PC-9 (cell line): ENCODE results near the gene PIBF1. TPM values are rescaled to one million over a fixed set of nuclear protein-coding genes. Genes with fewer than 3 reads are reported as not detected.

ENCODE experiments used
- BruUV-seq: library from RNA; stranded (reverse); fragments of 400-500 nt; replicated peaks from 2 replicates; lab custom pipeline; 2021; lab: Mats Ljungman, UMichigan
- CTCF ChIA-PET: fragments of 300-600 bp; sonication (Branson Sonifier 250); formaldehyde crosslinking; loops from one replicate; lab custom pipeline; 2022; ENCODE audit warnings: antibody characterized with exemption; lab: Charles Lee
- POLR2A ChIA-PET: fragments of 300-600 bp; sonication (Branson Sonifier 250); formaldehyde crosslinking; loops from one replicate; lab custom pipeline; 2022; ENCODE audit warnings: antibody characterized with exemption; ENCODE audit not compliant: unreplicated experiment; lab: Charles Lee
- DNase-seq, 2 experiments: peaks; one replicate each; pipeline versions ENCODE4 v3.0.0 to v3.0.0-alpha.2; 2015 to 2022; ENCODE audit warnings: mixed read lengths in 1 of 2
- H2AFZ ChIP-seq: fragments of 200-600 bp; sonication (generic); 2 replicates; pipeline ENCODE4 v1.8.1; 2017; ENCODE audit warnings: antibody characterized with exemption
- H3F3A ChIP-seq: fragments of 200-600 bp; sonication (generic); 2 replicates; pipeline ENCODE4 v1.8.1; 2017; ENCODE audit warnings: antibody characterized with exemption, mild to moderate bottlenecking, low read depth; ENCODE audit not compliant: insufficient read depth
- H3K27ac ChIP-seq: fragments of 200-600 bp; sonication (generic); 2 replicates; pipeline ENCODE4 v1.6.1; 2016; ENCODE audit warnings: mixed run types
- H3K27me3 ChIP-seq: fragments of 200-600 bp; sonication (generic); 2 replicates; pipeline ENCODE4 v1.6.1; 2016; ENCODE audit warnings: low read depth, mixed run types; ENCODE audit not compliant: insufficient read depth
- H3K36me3 ChIP-seq: fragments of 200-600 bp; sonication (generic); 2 replicates; pipeline ENCODE4 v1.6.1; 2016; ENCODE audit warnings: low read depth, mixed run types
- H3K4me1 ChIP-seq: fragments of 200-600 bp; sonication (generic); replicated peaks from 2 replicates; pipeline ENCODE4 v1.6.1; 2016; ENCODE audit warnings: mixed run types; ENCODE audit not compliant: insufficient read depth
- H3K4me2 ChIP-seq: fragments of 200-600 bp; sonication (generic); 2 replicates; pipeline ENCODE4 v1.6.1; 2017; ENCODE audit warnings: mixed run types
- H3K4me3 ChIP-seq: fragments of 200-600 bp; sonication (generic); 2 replicates; pipeline ENCODE4 v1.6.1; 2016; ENCODE audit warnings: mixed run types
- H3K79me2 ChIP-seq: fragments of 200-600 bp; sonication (generic); 2 replicates; pipeline ENCODE4 v1.6.1; 2017; ENCODE audit warnings: low read depth, mixed run types
- H3K9me2 ChIP-seq: fragments of 200-600 bp; sonication (generic); 2 replicates; pipeline ENCODE4 v1.8.1; 2017; ENCODE audit warnings: mild to moderate bottlenecking; ENCODE audit not compliant: insufficient read depth
- H3K9me3 ChIP-seq: fragments of 200-600 bp; sonication (generic); 2 replicates; pipeline ENCODE4 v1.8.1; 2016; ENCODE audit warnings: low read depth; ENCODE audit not compliant: insufficient read depth
- H4K20me1 ChIP-seq: fragments of 200-600 bp; sonication (generic); 2 replicates; pipeline ENCODE4 v1.8.1; 2017; ENCODE audit not compliant: insufficient read depth
- EZH2 ChIP-seq: fragments of 200-600 bp; sonication (generic); IDR thresholded peaks from 2 replicates; pipeline ENCODE4 v1.8.0; 2017; ENCODE audit warnings: antibody characterized with exemption, low read depth
- intact Hi-C: fragments of 100-400 bp; cut with micrococcal nuclease; formaldehyde crosslinking; loops from one replicate; pipeline ENCODE4 v1.10.0; 2022; ENCODE audit not compliant: unreplicated experiment
- total RNA-seq: library from RNA; stranded (reverse); gene quantifications from 2 replicates; pipeline ENCODE4 v1.2.3, GENCODE V29; 2021
- TF ChIP-seq, protein P1 (sequence below): fragments of 200-600 bp; sonication (generic); conservative IDR thresholded peaks from 2 replicates; pipeline ENCODE4 v1.6.1; 2017; ENCODE audit warnings: mixed run types, antibody characterized with exemption, mild to moderate bottlenecking, moderate library complexity

PIBF1 gene
- total RNA-seq, 1 experiment from 2014 or later = 20.3 TPM

- Histone ChIP-seq H3K4me1 (0 out of 2 replicates have a peak, but pooled peaks cover 6% of the 10 kb centered on the region), H3K79me2 (no peaks in the 10 kb centered on the region), H3K9me3 (no peaks in the 10 kb centered on the region; the same call in 1 of the 2 replicates), H3K9me2 (no peaks in the 10 kb centered on the region), H3K4me3 (no peak overlapping the region), H2AFZ (no peak overlapping the region), H3K27ac (no peak overlapping the region), H3F3A (no peaks in the 10 kb centered on the region), H4K20me1 (no peaks in the 10 kb centered on the region), H3K4me2 (no peak overlapping the region), H3K36me3 (no peaks in the 10 kb centered on the region), H3K27me3 (no peaks in the 10 kb centered on the region)
- no TSS peak for BruUV-seq
- DNase-seq = no peak
- ChIA-PET POLR2A (no interaction called here), CTCF (interaction anchor here (0.5 kb wide), 1 partner anchor 1065 kb away, joined by 4 read pairs; no protein-coding TSS in a partner anchor)
- intact Hi-C loops = no loop called here
- no peak for TF ChIP-seq EZH2
Observed at GRCh38 chr13:72970956-72971355, 189.0 kb downstream of the PIBF1 start.

DNA sequence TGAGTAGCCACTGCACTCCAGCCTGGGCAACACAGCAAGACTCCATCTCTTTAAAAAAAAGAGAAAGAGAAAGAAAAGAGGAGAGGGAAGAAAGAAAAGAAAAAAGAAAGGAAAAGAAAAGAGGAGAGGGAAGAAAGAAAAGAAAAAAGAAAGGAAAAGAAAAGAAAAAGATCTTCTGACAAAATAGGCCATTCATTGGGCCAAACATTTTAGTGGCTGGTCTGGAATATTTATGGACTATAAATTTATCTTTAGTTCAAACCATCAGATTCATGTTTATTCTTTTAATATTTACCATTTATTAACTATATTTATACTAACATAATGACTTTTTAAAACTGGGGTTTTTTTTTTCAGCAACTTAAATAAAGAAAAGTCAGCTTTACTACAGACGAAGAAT lies 191.3 kb downstream of the PIBF1 start:
- H3K36me3 ChIP-seq = 0 out of 2 replicates have a peak, but pooled peaks cover 7% of the 10 kb centered on the region
- 0 out of 2 replicates have a peak, but pooled peaks cover 6% of the 10 kb centered on the region for H3K4me1 ChIP-seq
- no TSS peak for BruUV-seq
- POLR2A ChIA-PET = no interaction called here
- no peak overlapping the region for H3K4me2 ChIP-seq
- H3K9me3 ChIP-seq = no peaks in the 10 kb centered on the region
- DNase-seq = no peak
- no peaks in the 10 kb centered on the region for H3K9me2 ChIP-seq
- no peaks in the 10 kb centered on the region for H4K20me1 ChIP-seq
- TF ChIP-seq EZH2 = no peak
- TF ChIP-seq, protein P1, sequence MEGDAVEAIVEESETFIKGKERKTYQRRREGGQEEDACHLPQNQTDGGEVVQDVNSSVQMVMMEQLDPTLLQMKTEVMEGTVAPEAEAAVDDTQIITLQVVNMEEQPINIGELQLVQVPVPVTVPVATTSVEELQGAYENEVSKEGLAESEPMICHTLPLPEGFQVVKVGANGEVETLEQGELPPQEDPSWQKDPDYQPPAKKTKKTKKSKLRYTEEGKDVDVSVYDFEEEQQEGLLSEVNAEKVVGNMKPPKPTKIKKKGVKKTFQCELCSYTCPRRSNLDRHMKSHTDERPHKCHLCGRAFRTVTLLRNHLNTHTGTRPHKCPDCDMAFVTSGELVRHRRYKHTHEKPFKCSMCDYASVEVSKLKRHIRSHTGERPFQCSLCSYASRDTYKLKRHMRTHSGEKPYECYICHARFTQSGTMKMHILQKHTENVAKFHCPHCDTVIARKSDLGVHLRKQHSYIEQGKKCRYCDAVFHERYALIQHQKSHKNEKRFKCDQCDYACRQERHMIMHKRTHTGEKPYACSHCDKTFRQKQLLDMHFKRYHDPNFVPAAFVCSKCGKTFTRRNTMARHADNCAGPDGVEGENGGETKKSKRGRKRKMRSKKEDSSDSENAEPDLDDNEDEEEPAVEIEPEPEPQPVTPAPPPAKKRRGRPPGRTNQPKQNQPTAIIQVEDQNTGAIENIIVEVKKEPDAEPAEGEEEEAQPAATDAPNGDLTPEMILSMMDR = no peak
- no peaks in the 10 kb centered on the region for H3K79me2 ChIP-seq
- CTCF ChIA-PET = no interaction called here
- no peak overlapping the region for H3K27ac ChIP-seq
- H3K4me3 ChIP-seq = no peak overlapping the region
- H3F3A ChIP-seq = no peaks in the 10 kb centered on the region
- H2AFZ ChIP-seq = no peak overlapping the region
- H3K27me3 ChIP-seq = no peaks in the 10 kb centered on the region
- intact Hi-C loops = no loop called here

DNA sequence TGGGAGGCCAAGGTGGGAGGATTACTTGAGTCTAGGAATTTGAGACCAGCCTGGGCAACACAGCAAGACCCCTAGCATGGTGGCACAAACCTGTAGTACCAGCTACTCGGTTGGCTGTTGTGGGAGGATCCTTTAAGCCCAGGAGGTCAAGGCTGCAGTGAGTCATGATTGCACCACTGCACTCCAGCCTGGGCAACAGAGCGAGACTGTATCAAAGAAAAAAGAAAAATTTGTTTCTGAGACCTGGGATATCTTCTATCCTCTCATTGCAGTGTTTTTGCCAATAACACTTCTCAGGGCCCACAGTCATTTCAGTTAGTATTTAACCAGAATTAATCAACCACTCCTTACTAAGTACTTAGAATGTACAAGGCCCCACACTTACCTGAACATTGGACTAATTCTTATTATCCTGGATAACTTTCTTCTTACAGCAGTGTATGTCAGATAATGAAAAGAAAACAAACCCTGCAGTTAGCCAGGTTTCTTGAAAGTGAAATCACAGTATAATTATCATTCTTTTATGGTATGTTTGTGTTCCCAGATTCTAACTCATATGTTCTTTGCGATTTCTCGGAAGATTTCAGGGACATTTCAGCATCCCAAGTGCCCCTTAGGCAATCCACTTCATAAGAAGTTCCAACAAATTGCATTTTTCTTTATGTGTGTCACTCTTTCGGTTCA lies 201.3 kb downstream of the PIBF1 start:
- DNase-seq = no peak
- no peak overlapping the region for H3K27ac ChIP-seq
- H3K36me3 ChIP-seq = 0 out of 2 replicates have a peak, but pooled peaks cover 3% of the 10 kb centered on the region
- no peaks in the 10 kb centered on the region for H3K9me2 ChIP-seq
- H4K20me1 ChIP-seq = no peaks in the 10 kb centered on the region
- BruUV-seq = no TSS peak
- intact Hi-C loops = no loop called here
- H3K79me2 ChIP-seq = no peaks in the 10 kb centered on the region
- TF ChIP-seq, protein P1 = no peak
- no peak for TF ChIP-seq EZH2
- no peaks in the 10 kb centered on the region for H3K27me3 ChIP-seq
- no peak overlapping the region for H3K4me3 ChIP-seq
- no peaks in the 10 kb centered on the region for H3K9me3 ChIP-seq
- no peak overlapping the region for H2AFZ ChIP-seq
- ChIA-PET POLR2A (interaction anchor here (0.9 kb wide), 1 partner anchor 591 kb away, joined by 3 read pairs; no protein-coding TSS in a partner anchor), CTCF (no interaction called here)
- H3K4me2 ChIP-seq = no peak overlapping the region
- peaks cover 12% of the 10 kb centered on the region; the same call in 1 of the 2 replicates for H3K4me1 ChIP-seq
- H3F3A ChIP-seq = no peaks in the 10 kb centered on the region
